ENCODE results near the gene SSRP1.

- TF ChIP-seq CTCF (IDR thresholded peaks at IDR 0.05) (no peak), EZH2 (IDR thresholded peaks at IDR 0.05) (no peak)
These were observed 41.4 kb upstream of the SSRP1 start for GRCh38 chr11:57377107-57377506.
